ENCODE measurements around the gene FAM193B. TPM values are rescaled to one million over a fixed set of nuclear protein-coding genes. Genes with fewer than 3 reads are reported as not detected.
A peak's percentile ranks its signal among the peaks of the same experiment; 100 is the strongest.

The FAM193B gene
- total RNA-seq, 3 donors from 2014 or later (not counting 1 experiment from before 2014, with no cell fraction given), result 203 to 235 (median 216) TPM

DNA sequence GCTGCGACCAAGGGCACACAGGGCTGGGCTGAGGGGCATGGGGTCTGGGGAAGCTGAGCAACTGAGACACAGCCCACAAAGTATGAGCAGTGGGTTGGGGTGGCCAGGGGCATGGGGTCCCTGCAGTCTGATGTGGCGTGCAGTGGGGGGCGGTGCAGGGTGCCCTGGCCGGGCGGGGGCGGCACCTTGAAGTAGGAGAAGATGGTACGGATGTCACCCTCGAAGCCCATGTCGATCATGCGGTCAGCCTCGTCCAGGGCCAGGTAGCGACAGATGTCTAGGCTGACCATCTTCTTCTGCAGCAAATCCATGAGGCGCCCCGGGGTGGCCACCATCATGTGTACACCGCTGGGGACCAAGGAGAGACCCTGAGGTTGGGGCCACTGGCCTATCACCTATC lies 40.9 kb downstream of the FAM193B start:
- H3K27ac ChIP-seq (ENCODE audit: low read length), result no peak overlapping the region
- H3K36me3 ChIP-seq (ENCODE audit: control insufficient read depth, insufficient read depth, low read length), result peaks cover 44% of the 10 kb centered on the region
- no peak overlapping the region for H3K4me3 Mint-ChIP-seq
- H3K4me1 Mint-ChIP-seq, result peaks cover 33 to 44% of the 10 kb centered on the region in 2 donors
- peaks cover 47% of the 10 kb centered on the region for H3K4me1 ChIP-seq (ENCODE audit: control insufficient read depth, insufficient read depth, low read length)
- no peak overlapping the region for H3K4me3 ChIP-seq (ENCODE audit: low read length)
- intact Hi-C loops (cut with micrococcal nuclease), result no loop called here
- no peak overlapping the region for H3K27ac Mint-ChIP-seq
- WGBS (ENCODE audit: insufficient coverage), result 98% methylated on average over 15 of the region's 15 CpGs
- peaks cover 0 to 6% of the 10 kb centered on the region in 2 donors for H3K27me3 Mint-ChIP-seq (ENCODE audit: low read depth in 2 of 2)
- no peaks in the 10 kb centered on the region for H3K9me3 ChIP-seq (ENCODE audit: control insufficient read depth, insufficient read depth, low read length)
- ATAC-seq (no peak), DNase-seq (no peak)
- no peaks in the 10 kb centered on the region for H3K9me3 Mint-ChIP-seq
- no peaks in the 10 kb centered on the region for H3K27me3 ChIP-seq (ENCODE audit: control insufficient read depth, insufficient read depth, low read length)
- TF ChIP-seq CTCF (IDR thresholded peaks at IDR 0.05), result no peak
- no peaks in the 10 kb centered on the region for H3K36me3 Mint-ChIP-seq

GRCh38 chr5:177512736-177513380 lies 41.5 kb downstream of the FAM193B start:
- H3K4me3 Mint-ChIP-seq, result peak overlapping the region; percentile 13

GRCh38 chr5:177511796-177512675 lies 42.3 kb downstream of the FAM193B start:
- H3K9me3 ChIP-seq (ENCODE audit: control insufficient read depth, insufficient read depth, low read length), result no peaks in the 10 kb centered on the region
- H3K36me3 Mint-ChIP-seq, result no peaks in the 10 kb centered on the region
- no peak overlapping the region for H3K4me3 ChIP-seq (ENCODE audit: low read length)
- H3K4me3 Mint-ChIP-seq, result no peak overlapping the region
- ATAC-seq (no peak), DNase-seq (no peak)
- no peak for TF ChIP-seq CTCF (IDR thresholded peaks at IDR 0.05)
- peaks cover 44% of the 10 kb centered on the region for H3K36me3 ChIP-seq (ENCODE audit: control insufficient read depth, insufficient read depth, low read length)
- intact Hi-C loops (cut with micrococcal nuclease), result no loop called here
- H3K27me3 Mint-ChIP-seq (ENCODE audit: low read depth in 2 of 2), result peaks cover 0 to 6% of the 10 kb centered on the region in 2 donors
- H3K27me3 ChIP-seq (ENCODE audit: control insufficient read depth, insufficient read depth, low read length), result no peaks in the 10 kb centered on the region
- H3K4me1 Mint-ChIP-seq, result peaks cover 27 to 44% of the 10 kb centered on the region in 2 donors
- H3K27ac ChIP-seq (ENCODE audit: low read length), result no peak overlapping the region
- 97% methylated on average over 34 of the region's 34 CpGs for WGBS (ENCODE audit: insufficient coverage)
- no peak overlapping the region for H3K27ac Mint-ChIP-seq
- H3K9me3 Mint-ChIP-seq, result no peaks in the 10 kb centered on the region
- peaks cover 52% of the 10 kb centered on the region for H3K4me1 ChIP-seq (ENCODE audit: control insufficient read depth, insufficient read depth, low read length)

More at GRCh38 chr5:177512736-177513380, 41.5 kb downstream of the FAM193B start:
- no peaks in the 10 kb centered on the region for H3K27me3 ChIP-seq (ENCODE audit: control insufficient read depth, insufficient read depth, low read length)
- no peak overlapping the region for H3K4me3 ChIP-seq (ENCODE audit: low read length)
- H3K36me3 ChIP-seq (ENCODE audit: control insufficient read depth, insufficient read depth, low read length), result peaks cover 44% of the 10 kb centered on the region
- ATAC-seq (no peak), DNase-seq (no peak)
- Mint-ChIP-seq H3K4me1 (peaks cover 33 to 46% of the 10 kb centered on the region in 2 donors), H3K36me3 (no peaks in the 10 kb centered on the region), H3K27me3 (ENCODE audit: low read depth in 2 of 2) (peaks cover 0 to 6% of the 10 kb centered on the region in 2 donors), H3K9me3 (no peaks in the 10 kb centered on the region), H3K27ac (no peak overlapping the region)
- no peak overlapping the region for H3K27ac ChIP-seq (ENCODE audit: low read length)
- no peaks in the 10 kb centered on the region for H3K9me3 ChIP-seq (ENCODE audit: control insufficient read depth, insufficient read depth, low read length)
- H3K4me1 ChIP-seq (ENCODE audit: control insufficient read depth, insufficient read depth, low read length), result peaks cover 53% of the 10 kb centered on the region
- no peak for TF ChIP-seq CTCF (IDR thresholded peaks at IDR 0.05)
- intact Hi-C loops (cut with micrococcal nuclease), result no loop called here
- WGBS (ENCODE audit: insufficient coverage), result 97% methylated on average over 16 of the region's 16 CpGs

All from natural killer cell (primary cell).